OCI-LY3 (cell line): Measurements from ENCODE around the gene NAT9.

ENCODE experiments used
- H2AFZ ChIP-seq: fragments of 200-600, 300-600 bp; shearing (Covaris generic); 2 replicates; pipeline ENCODE4 v1.6.0; 2014; ENCODE audit warnings: antibody characterized with exemption, low read depth, low read length
- H3K27ac ChIP-seq: fragments of 200-600, 300-600 bp; sonication (generic); 2 replicates; pipeline ENCODE4 v1.5.1; 2014; ENCODE audit warnings: mild to moderate bottlenecking, low read length, moderate library complexity, mixed read lengths
- H3K27me3 ChIP-seq: fragments of 200-600, 300-600 bp; sonication (generic); 2 replicates; pipeline ENCODE4 v1.6.1; 2014; ENCODE audit warnings: low read depth, low read length, mixed read lengths
- H3K36me3 ChIP-seq: fragments of 200-600, 300-600 bp; sonication (generic); replicated peaks from 2 replicates; pipeline ENCODE3; 2014; ENCODE audit warnings: low read depth, low read length, mixed read lengths
- H3K4me1 ChIP-seq: fragments of 300-600, 200-600 bp; sonication (generic); 2 replicates; pipeline ENCODE4 v1.6.1; 2014; ENCODE audit warnings: low read length, mixed read lengths
- H3K4me2 ChIP-seq: fragments of 200-600, 300-600 bp; sonication (generic); 2 replicates; pipeline ENCODE4 v1.6.1; 2014; ENCODE audit warnings: low read length, mixed read lengths
- H3K4me3 ChIP-seq: fragments of 300-600, 200-600 bp; sonication (generic); 2 replicates; pipeline ENCODE4 v1.5.1; 2014; ENCODE audit warnings: antibody characterized with exemption, mild to moderate bottlenecking, low read length, moderate library complexity
- H3K79me2 ChIP-seq: fragments of 300-600, 200-600 bp; shearing (Covaris generic); 2 replicates; pipeline ENCODE4 v1.6.1; 2014; ENCODE audit warnings: mild to moderate bottlenecking, low read length, mixed read lengths
- H3K9ac ChIP-seq: fragments of 300-600, 200-600 bp; shearing (Covaris generic); 2 replicates; pipeline ENCODE4 v1.6.0; 2014; ENCODE audit warnings: mild to moderate bottlenecking, low read length, moderate library complexity
- H3K9me3 ChIP-seq: fragments of 200-600, 300-600 bp; shearing (Covaris generic); 2 replicates; pipeline ENCODE4 v1.6.1; 2014; ENCODE audit warnings: low read length, mixed read lengths; ENCODE audit not compliant: insufficient read depth
- H4K20me1 ChIP-seq: fragments of 200-600, 300-600 bp; sonication (generic); 2 replicates; pipeline ENCODE4 v1.6.1; 2016; ENCODE audit warnings: low read length, mixed read lengths; ENCODE audit not compliant: insufficient read depth
- CTCF ChIP-seq: fragments of 200-600, 300-600 bp; sonication (generic); IDR thresholded peaks from 2 replicates; pipeline ENCODE4 v1.5.1; 2014; ENCODE audit warnings: antibody characterized with exemption, low read length, low read depth
- EZH2phosphoT487 ChIP-seq: fragments of 200-600 bp; shearing (Covaris generic); IDR thresholded peaks from 2 replicates; pipeline ENCODE4 v1.6.1; 2018; ENCODE audit warnings: antibody characterized with exemption, mixed run types, low read depth

NAT9 gene

GRCh38 chr17:74810699-74811485, 34.7 kb upstream of the NAT9 start:
- no peak for TF ChIP-seq EZH2phosphoT487
- Histone ChIP-seq H2AFZ (no peak overlapping the region), H3K4me1 (no peaks in the 10 kb centered on the region), H3K4me3 (no peak overlapping the region), H3K4me2 (no peak overlapping the region), H3K27ac (no peak overlapping the region), H3K9me3 (no peaks in the 10 kb centered on the region), H3K9ac (no peak overlapping the region), H3K27me3 (no peaks in the 10 kb centered on the region), H4K20me1 (no peaks in the 10 kb centered on the region), H3K79me2 (no peaks in the 10 kb centered on the region), H3K36me3 (no peaks in the 10 kb centered on the region)

- no peak overlapping the region for H3K4me3 ChIP-seq
- no peaks in the 10 kb centered on the region for H3K79me2 ChIP-seq
- H3K9me3 ChIP-seq = no peaks in the 10 kb centered on the region
- TF ChIP-seq EZH2phosphoT487 (no peak), CTCF (no peak)
- no peaks in the 10 kb centered on the region for H4K20me1 ChIP-seq
- no peak overlapping the region for H3K9ac ChIP-seq
- no peaks in the 10 kb centered on the region for H3K4me1 ChIP-seq
- no peaks in the 10 kb centered on the region for H3K27me3 ChIP-seq
- no peak overlapping the region for H3K4me2 ChIP-seq
- H3K27ac ChIP-seq = no peak overlapping the region
- H2AFZ ChIP-seq = no peak overlapping the region
- no peaks in the 10 kb centered on the region for H3K36me3 ChIP-seq
Observed at GRCh38 chr17:74808714-74809430, 32.7 kb upstream of the NAT9 start.

GRCh38 chr17:74807925-74808324, 31.8 kb upstream of the NAT9 start:
- Histone ChIP-seq H3K9ac (no peak overlapping the region), H3K4me3 (no peak overlapping the region), H3K27ac (no peak overlapping the region), H2AFZ (no peak overlapping the region), H3K36me3 (no peaks in the 10 kb centered on the region), H3K4me2 (no peak overlapping the region), H3K9me3 (no peaks in the 10 kb centered on the region), H3K79me2 (no peaks in the 10 kb centered on the region), H4K20me1 (no peaks in the 10 kb centered on the region), H3K4me1 (no peaks in the 10 kb centered on the region), H3K27me3 (no peaks in the 10 kb centered on the region)
- TF ChIP-seq EZH2phosphoT487 (no peak), CTCF (no peak)

- Histone ChIP-seq H3K79me2 (no peaks in the 10 kb centered on the region), H3K9ac (no peak overlapping the region), H2AFZ (no peak overlapping the region), H3K9me3 (no peaks in the 10 kb centered on the region), H3K27ac (no peak overlapping the region), H3K4me3 (no peak overlapping the region), H3K27me3 (no peaks in the 10 kb centered on the region), H3K36me3 (no peaks in the 10 kb centered on the region), H4K20me1 (no peaks in the 10 kb centered on the region), H3K4me1 (no peaks in the 10 kb centered on the region), H3K4me2 (no peak overlapping the region)
- no peak for TF ChIP-seq EZH2phosphoT487
- TF ChIP-seq CTCF = no peak
Observed at GRCh38 chr17:74807441-74807840, 31.3 kb upstream of the NAT9 start.
